Myocyte (in vitro differentiated cells): Measurements from ENCODE around the gene TMEM222. TPM values are rescaled to one million over a fixed set of nuclear protein-coding genes. Genes with fewer than 3 reads are reported as not detected.
"Not testable (repeated sequence)": the region's sequence is repeated elsewhere in the genome, so short reads cannot be mapped to it uniquely, and the experiment has no call there.

Experiments used
- DNase-seq: peaks from one replicate; pipeline ENCODE4 v3.0.0-alpha.2; 2012; ENCODE audit warnings: low read depth
- polyA plus RNA-seq: library from polyadenylated mRNA; unstranded; fragments of >200 nt; gene quantifications from one replicate; pipeline ENCODE4 v1.2.1, GENCODE V29; 2012; ENCODE audit warnings: missing spikeins
- total RNA-seq: library from RNA; depleted of rRNA; stranded (reverse); fragments of >200 nt; gene quantifications from 2 replicates; pipeline ENCODE4 v1.2.3, GENCODE V29; 2014

Gene TMEM222, protein sequence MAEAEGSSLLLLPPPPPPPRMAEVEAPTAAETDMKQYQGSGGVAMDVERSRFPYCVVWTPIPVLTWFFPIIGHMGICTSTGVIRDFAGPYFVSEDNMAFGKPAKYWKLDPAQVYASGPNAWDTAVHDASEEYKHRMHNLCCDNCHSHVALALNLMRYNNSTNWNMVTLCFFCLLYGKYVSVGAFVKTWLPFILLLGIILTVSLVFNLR
- total RNA-seq, result 37.8 and 42.7 TPM in 2 replicates
- polyA plus RNA-seq, result 58.0 TPM

DNA sequence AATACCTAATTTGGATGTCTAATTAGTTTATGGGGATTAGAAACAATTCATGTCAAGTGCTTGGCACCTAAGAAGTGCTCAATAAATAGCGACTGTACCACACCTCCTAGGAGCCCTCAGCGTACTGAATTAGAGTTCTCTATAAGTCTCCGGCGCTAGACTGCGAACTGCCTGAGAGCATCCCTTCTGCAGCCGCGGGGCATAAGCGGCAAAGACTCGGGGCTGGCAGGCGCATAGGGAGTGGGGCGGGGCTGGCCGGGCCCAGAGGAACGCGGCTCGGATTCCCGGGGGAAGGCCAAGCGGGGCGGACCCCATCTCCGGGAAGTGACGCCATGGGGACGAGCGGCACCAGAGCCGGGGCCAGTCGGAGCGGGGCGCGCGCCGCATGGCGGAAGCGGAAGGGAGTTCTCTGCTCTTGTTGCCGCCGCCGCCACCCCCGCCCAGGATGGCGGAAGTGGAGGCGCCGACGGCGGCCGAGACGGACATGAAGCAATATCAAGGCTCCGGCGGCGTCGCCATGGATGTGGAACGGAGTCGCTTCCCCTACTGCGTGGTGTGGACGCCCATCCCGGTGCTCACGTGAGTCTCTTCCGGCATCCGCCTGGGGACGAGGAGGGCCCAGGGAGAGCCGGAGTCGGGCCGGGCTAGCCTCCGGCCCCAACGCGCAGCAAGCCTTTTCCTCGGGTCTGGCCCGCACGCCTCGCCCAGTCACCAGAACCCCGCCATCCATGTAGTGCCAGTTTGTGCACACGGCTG, at the start of gene TMEM222:
TMEM222 (plus strand) TSS at position 351 of the 756 bp plus-strand sequence; CDS start at position 386, 35 bp downstream.
- peak; percentile 97 for DNase-seq

DNA sequence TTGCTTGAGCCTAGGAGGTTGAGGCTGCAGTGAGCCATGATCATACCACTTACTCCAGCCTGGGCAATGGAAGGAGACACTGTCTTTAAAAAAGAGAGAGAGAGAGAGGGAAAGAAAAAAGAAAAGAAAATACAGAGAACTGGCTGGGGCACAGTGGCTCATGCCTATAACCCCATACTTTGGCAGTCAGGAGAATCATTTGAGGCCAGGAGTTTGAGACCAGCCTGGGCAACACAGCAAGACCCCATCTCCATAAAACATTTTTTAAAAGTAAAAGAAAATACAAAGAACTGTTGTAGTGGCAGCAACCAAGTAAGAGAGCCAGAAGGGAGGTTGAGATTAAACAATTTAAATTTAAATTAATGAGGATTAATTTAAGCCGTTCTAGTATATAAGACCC, 47.8 kb upstream of the TMEM222 start:
- no peak for DNase-seq

DNA sequence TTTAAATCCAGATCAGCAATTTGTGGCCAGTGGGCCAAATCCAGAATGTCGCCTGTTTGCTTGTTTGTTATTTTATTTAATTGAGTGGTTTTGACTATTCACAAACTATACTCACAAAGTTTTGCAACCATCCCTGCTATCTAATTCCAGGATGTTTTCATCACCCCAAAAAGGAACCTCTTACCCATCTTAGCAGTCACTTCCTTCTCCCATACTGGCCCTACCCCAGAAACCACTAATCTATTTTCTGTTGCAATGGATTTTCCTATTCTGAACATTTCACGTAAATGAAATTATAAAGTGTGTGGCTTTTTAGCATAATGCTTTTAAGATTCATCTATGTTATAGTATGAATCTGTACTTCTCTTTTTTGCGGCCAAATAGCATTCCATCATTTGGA, 46.3 kb upstream of the TMEM222 start:
- no peak for DNase-seq

DNA sequence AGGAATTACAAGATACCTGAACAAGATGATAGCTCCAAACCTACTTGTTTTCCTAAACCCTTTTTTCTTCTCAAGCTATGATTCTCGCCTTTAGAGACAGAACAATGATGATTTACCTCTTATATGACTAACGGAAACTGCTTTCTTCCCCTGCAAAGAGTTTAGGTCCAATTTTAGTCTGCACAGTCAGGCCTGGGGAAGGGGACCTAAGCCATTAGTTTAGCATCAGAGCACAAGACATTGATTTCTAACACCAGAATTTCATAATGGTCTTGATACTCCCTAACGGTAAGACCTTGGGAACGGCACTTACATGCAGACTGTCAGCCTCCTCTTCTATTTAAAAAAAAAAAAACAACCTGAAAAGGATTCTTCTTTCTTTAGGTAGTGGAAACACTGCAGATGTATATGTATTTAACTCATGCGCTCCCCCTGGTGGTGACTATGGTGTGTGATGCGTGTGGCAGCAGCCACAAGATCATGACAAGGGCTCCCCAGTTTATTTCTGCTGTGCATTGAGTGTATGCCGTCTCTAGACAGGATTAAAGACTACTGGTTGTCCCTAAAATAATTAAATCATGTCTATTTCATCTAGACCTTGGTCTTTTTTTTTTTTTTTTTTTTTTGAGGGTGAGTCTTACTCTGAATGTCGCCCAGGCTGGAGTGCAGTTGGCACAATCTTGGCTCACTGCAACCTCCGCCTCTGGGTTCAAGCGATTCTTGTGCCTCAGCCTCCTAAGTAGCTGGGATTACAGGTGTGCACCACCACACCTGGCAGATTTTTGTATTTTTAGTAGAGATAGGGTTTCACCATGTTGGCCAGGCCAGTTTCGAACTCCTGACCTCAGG, 37.3 kb upstream of the TMEM222 start:
- peak; percentile 75 for DNase-seq

DNA sequence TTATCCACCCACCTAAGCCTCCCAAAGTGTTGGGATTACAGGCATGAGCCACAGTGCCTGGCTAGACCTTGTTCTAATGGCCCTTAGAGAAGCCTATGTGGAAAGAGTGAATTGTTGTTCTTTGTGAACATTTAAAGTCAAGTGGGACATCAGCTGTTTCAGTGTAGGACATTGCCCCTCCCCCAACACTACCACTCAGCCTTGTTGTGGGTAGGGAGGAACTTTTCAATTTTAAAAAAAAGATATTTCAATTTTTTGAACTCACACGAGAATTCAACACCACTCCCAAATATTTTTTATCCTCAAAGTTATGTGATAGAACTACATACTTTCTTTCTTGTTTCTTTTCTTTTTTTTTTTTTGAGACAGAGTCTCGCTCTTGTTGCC, 36.7 kb upstream of the TMEM222 start:
- DNase-seq, result no peak

DNA sequence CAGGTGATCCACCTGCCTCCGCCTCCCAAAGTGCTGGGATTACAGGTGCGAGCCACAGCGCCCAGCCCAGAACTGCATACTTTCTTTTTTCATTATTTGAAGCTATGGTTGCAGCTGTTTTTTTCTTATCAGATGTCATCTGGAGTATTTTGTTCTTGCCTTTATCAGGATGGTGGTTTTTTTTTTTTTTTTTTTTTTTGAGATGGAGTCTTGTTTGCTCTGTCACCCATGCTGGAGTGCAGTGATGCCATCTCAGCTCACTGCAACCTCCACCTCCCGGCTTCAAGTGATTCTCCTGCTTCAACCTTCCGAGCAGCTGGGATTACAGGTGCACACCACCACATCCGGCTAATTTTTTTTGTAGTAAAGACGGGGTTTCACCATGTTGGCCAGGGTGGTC, 36.1 kb upstream of the TMEM222 start:
- not testable (repeated sequence) for DNase-seq

DNA sequence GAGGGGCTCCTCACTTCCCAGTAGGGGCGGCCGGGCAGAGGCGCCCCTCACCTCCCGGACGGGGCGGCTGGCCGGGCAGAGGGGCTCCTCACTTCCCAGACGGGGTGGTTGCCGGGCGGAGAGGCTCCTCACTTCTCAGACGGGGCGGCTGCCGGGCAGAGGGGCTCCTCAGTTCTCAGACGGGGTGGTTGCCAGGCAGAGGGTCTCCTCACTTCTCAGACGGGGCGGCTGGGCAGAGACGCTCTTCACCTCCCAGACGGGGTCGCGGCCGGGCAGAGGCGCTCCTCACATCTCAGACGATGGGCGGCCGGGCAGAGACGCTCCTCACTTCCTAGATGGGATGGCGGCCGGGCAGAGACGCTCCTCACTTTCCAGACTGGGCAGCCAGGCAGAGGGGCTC, 32.8 kb upstream of the TMEM222 start:
- DNase-seq, result not testable (repeated sequence)

DNA sequence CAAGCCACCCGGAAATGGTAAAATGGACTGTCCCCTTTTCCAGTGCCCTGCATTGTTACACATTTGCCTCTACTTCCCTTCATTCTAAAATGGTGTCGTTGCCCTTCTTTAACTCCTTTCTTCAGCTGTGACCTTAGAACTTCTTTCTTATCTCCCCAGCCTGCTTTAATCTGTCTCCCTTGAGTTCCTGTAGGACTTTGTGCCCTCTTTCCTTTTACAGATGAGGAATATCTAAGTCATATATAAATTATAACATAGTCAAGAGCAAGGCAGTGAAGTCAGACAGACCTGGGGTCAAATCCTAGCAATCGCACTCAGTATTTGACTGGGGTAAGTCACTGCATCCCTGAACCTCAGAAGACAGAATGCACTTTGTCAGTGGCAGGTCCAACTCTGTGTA, 31.4 kb upstream of the TMEM222 start:
- DNase-seq, result no peak

DNA sequence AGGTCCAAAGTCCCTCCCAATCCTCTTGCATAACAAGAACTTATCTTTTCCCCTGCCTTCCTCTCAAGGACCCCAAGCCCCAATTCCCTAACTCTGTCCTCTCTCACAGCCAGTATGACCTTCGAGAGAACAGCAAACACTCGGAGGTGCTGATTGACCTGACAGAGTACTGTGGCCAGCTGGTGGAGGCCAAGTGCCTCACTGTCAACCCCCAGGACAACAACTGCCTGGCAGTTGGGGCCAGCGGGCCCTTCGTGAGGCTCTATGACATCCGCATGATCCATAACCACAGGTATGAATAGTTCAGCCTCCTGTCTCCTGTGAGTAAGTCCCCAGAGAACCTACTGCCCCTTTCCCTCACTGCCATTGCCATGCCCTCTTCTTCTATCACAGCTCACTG, 29.9 kb upstream of the TMEM222 start:
- DNase-seq, result peak; percentile 89

DNA sequence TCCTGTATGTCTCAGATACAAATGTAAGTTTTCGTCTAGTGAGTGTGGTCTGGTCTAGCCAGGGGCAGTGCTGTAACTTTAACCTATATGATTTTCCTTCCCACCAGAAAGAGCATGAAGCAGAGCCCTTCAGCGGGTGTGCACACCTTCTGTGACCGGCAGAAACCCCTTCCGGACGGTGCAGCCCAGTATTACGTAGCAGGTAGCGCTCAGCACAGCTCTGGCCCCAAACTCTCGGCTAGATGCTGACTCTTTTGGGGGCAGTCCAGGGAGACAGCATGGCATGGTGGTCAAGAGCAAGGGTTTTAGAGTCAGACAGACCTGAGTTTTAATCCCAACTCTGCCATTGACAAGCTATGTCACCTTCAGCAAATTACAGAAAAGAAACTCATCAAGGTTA, 28.0 kb upstream of the TMEM222 start:
- DNase-seq, result no peak

DNA sequence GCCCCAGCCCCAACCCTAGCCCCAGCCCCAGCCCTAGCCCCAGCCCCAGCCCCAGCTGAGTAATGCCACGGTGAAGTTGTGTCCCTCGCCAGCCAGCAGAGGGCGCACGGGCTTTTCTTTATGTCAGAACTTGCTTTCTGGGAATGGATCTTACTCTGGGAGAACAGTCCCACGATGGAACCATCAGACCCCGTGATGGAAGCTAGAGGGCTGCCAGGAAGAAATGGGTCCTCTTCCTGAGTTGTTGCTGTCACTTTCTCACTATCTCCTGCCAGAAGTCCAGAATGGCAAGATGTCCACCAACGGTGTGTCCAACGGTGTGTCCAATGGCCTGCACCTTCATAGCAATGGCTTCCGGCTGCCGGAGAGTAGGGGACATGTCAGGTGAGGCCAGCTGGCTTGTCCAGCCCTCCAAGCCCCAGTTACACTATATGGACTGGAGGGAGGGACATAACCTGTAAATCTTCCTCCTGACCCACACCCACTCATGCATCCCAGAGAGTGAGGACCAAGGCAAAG, 25.1 kb upstream of the TMEM222 start:
- peak; percentile 76 for DNase-seq

DNA sequence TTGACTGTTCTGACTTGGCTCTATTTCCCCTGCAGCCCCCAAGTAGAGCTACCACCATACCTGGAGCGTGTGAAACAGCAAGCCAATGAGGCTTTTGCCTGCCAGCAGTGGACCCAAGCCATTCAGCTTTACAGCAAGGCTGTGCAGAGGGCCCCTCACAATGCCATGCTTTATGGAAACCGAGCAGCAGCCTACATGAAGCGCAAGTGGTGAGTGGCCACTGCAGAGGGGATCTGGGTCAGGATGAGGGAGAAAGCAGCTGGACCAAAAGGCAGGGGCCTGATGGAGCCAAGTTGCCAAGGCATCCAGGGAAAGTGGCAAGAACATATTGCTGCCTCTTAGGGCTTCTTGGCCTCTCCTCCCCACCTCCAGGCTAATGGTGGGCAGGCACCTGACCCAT, 24.1 kb upstream of the TMEM222 start:
- no peak for DNase-seq

DNA sequence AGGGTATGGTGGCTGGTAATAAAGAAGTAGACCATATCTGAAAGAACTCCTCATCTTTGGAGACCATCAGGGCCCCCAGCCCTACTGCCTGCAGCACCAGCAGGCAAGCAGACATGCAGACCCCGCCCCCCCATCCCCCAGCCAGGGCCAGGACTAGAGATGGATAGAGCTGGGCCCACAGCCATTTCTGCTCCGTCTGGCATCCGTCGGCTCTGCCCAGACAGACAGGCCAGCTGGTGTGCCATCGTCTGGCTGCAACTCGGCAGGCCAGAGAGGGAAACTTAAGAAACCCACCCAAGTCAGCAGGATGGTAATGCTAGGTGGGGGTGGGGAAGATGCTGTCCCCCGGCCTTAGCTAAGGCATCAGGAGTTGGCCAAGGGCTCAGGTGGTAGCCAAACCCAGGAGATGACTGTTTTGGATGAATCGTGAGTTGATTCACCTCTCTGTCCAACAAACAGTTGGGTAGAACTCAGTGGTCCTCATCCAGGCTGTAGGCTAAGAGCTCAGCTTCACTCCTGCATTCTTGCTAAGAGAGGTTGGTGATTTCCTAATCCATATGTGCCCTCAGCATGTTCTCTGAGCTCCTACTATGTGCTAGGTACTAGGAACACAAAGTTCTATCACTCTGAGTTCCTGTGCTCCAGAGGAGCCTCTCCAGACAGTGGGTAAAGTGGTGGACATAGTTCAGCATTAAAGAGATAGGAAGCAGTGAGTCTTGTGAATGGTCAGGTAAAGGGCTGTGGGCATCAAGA, 23.2 kb upstream of the TMEM222 start:
- DNase-seq, result peak; percentile 48

DNA sequence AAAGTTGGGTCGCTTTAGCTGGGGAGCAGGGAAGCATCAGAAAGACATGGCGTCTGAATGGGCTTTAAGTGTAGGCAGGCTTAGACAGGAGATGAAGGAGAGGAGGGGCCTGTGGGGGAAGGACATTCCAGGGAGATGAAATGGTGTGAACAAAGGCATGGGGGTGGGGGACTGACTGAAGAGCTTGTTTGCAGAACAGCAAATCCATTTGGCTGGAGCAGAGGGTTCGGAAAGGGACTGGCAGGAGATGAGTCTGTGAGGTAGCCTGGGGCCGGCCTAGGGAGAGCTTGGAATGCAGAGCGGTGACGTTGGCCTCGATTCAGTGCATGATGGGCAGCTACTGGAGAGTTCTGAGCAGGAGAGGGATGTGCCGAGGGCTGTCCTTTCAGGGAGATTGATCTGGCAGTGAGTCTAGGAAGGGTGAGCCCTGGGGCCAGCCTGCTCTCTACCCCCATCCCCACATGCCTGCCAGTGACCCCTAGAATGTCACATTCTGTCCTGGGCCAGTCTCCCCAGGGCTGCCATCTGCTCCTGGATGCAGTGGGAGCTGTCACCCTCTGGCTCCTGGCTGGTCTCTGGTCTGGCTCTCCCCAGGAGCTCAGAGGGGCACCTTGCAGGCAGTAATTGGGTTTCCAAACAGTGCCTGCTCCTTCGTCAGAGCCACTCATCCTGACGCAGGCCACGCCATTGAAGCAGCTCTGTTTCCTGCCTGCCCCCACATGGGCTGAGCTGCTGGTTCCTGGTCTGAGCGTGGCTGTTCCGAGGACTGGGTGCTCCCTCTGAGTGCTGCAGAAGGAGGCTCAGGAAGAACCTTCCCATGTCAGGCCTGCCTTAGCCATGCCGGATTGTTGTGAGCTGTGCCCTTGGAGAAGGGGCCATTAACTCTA, 22.3 kb upstream of the TMEM222 start:
- DNase-seq, result peak; percentile 92

DNA sequence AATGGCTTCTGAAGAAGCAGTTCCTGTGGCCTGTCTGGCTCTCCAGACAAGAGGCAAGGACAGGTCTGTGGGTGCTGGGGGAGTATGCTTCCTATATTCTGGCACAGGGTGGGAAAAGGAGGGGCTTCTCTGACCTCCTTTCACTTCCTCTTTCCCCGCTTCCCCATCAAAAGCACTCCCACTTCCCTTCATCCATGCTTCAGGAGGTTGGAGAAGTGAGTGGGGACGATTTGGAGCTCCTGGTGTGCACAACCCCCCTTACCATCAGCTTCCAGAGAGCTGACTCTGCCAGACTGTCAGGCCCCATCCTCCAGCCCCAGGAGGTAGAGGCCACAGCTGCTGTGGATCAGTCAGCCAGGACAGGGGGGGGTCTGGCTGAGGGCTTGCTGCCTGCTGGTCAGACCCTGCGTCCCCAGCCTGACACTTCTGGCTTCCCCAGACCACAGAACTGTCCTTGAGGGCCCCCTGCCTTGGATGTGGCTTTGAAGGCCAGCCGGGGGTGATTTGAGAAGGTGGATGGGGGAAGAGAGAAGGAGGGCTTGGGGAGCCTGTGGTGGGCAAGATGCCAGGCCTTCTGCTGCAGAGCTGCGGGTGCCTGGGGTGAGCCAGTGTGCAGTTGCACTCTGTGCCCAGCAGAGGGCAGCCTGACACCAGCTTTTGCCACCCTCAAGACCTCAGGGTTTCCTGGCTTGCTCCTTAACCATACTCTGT, 21.5 kb upstream of the TMEM222 start:
- peak; percentile 98 for DNase-seq

DNA sequence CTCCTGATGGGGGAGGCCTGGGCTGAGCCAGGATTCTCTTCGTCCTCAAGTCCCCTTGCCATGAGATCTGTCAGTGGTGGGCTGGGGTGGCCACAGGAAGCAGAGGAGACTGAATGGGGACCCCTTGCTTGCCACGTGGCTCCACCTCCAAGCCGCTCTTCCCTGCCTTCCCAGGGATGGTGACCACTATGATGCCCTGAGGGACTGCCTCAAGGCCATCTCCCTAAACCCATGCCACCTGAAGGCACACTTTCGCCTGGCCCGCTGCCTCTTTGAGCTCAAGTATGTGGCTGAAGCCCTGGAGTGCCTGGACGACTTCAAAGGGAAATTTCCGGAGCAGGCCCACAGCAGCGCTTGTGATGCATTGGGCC, 20.9 kb upstream of the TMEM222 start:
- DNase-seq, result no peak

DNA sequence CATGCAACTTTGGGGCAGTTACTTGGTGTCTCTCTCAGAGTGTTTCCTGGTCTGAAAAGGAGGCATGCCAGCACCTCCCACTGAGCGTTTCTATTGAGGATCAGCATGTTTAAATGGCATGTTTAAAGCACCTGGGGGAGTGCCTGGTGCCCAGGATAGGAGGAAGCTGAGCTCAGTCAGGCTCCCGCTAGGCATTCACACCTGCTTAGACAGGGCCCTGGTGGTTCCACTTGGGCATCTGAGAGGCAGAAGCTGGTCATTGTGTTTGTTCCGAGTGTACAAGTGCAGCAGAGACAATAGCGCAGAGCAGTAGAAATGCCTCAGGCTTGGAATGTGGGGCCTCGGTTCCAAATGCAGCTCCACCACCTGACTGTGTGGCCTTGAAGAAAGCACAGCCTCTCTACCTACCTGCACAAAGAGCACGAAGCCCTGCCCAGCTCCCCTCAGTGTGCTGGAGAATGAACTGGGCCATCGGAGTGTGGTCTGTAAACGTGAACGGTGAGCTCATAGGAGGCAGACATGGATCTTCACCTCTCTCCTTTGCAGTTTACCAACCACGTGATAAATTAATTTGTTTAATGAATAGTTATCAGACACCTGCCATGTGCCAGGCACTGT, 20.3 kb upstream of the TMEM222 start:
- no peak for DNase-seq

DNA sequence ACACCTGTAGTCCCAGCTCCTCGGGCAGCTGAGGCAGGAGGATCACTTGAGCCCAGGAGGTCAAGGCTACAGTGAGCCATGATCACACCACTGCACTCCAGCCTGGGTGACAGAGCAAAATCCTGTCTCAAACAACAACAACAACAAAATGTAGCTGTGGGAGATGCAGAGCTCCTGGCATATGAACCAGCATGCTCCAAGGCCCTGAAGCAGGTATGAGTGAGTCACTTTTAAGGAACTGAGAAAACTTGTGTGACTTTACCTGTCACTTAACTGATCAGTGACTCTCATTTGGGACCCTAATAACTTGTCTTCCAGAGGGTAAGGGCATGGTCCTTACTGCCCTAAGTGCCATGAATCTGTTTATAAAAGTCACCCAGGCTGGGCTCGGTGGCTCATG, 19.4 kb upstream of the TMEM222 start:
- no peak for DNase-seq

DNA sequence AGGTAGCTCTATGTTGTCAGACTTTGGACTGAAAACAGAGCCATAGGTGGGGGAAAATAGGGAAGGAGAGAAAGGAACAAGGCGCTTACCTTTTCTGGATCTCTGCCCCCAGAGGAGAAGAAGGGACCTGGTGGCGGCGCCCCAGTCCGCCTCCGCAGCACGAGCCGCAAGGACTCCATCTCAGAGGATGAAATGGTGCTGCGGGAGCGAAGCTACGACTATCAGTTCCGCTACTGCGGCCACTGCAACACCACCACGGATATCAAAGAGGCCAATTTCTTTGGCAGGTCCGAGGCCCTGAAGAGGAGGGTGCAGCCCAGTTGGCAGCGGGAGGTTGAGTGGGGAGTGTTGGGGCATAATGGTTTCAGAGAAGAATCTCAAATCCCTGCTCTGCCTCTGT, 18.5 kb upstream of the TMEM222 start:
- no peak for DNase-seq
